Measurements from ENCODE around the gene GRHL3. TPM values are rescaled to one million over a fixed set of nuclear protein-coding genes. Genes with fewer than 3 reads are reported as not detected.

The GRHL3 gene
- total RNA-seq, 1 donor from 2014 or later, result 2.1 TPM

DNA sequence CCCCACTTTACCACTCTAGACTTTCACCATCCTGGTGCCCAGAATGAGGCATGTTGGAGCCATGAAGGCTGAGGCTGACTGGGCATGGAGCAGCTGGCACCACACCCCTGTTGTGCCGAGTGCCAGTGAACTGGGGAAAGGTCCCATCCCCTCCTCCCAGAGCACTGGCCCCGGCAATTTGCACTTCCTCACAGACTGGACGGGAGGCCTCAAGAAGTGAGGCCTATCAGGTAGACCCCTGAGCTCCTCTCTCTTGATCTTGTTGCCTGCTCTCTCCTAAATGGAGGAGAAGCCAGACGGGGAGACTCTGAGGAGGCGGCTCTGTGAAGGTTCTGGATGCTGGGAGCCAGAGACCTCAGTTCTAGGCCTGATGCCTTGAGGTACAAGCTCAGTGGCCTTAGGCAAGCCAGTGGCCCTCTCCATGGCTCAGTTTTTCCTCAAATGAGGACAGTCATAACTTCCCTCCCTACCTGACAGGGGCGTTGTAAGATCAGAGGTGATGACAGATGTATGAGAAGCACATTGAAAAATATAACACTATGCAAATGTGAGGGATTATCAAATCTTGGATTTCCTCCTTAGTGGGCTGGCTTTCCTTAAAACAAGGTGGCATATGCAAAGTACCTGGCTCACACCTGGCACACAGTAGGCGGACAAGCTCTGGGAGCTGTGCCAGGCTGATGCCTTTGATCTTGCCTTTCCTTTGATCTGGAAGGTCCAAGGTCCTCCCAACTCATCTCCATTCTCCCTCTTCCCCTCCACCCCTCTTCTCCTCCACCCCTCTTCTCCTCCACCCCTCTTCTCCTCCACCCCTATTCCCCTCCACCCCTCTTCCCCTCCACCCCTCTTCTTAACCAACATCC is 6.7 kb downstream of the GRHL3 start:
- Mint-ChIP-seq H3K4me1 (ENCODE audit: unreplicated experiment) (peaks cover 14% of the 10 kb centered on the region), H3K27ac (ENCODE audit: unreplicated experiment) (no peak overlapping the region)

DNA sequence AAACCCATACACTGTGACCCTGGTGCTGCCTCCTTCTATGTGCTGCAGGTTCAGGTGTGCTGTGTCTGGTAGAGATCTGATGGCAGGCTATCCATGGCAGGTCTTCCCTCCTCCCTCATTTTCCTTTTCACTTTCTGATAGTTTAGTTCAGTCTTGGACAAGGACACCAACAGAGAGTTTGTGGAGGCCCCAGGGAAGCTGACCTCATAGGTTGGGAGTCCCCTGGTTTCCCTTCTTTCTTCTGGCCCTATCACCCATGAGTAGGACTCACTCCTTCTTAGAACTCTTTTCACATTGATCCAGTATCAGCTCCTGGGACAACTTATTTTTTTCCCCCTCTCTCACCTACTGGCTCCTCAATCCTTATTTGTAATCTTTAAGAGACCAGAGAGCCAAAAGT is 8.3 kb downstream of the GRHL3 start:
- H3K27me3 Mint-ChIP-seq (ENCODE audit: unreplicated experiment), result peaks cover 12% of the 10 kb centered on the region
- no peaks in the 10 kb centered on the region for H3K9me3 Mint-ChIP-seq (ENCODE audit: unreplicated experiment)
- no peak for DNase-seq (ENCODE audit: low spot score)
- no peak overlapping the region for H3K27ac Mint-ChIP-seq (ENCODE audit: unreplicated experiment)
- H3K4me3 Mint-ChIP-seq (ENCODE audit: unreplicated experiment), result no peak overlapping the region
- TF ChIP-seq, protein P1, sequence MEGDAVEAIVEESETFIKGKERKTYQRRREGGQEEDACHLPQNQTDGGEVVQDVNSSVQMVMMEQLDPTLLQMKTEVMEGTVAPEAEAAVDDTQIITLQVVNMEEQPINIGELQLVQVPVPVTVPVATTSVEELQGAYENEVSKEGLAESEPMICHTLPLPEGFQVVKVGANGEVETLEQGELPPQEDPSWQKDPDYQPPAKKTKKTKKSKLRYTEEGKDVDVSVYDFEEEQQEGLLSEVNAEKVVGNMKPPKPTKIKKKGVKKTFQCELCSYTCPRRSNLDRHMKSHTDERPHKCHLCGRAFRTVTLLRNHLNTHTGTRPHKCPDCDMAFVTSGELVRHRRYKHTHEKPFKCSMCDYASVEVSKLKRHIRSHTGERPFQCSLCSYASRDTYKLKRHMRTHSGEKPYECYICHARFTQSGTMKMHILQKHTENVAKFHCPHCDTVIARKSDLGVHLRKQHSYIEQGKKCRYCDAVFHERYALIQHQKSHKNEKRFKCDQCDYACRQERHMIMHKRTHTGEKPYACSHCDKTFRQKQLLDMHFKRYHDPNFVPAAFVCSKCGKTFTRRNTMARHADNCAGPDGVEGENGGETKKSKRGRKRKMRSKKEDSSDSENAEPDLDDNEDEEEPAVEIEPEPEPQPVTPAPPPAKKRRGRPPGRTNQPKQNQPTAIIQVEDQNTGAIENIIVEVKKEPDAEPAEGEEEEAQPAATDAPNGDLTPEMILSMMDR (IDR thresholded peaks at IDR 0.05; ENCODE audit: unreplicated experiment), result no peak
- H3K36me3 Mint-ChIP-seq (ENCODE audit: low read depth, unreplicated experiment), result peaks cover 3% of the 10 kb centered on the region
- peaks cover 9% of the 10 kb centered on the region for H3K4me1 Mint-ChIP-seq (ENCODE audit: unreplicated experiment)

More for the DNA sequence above, 6.7 kb downstream of the GRHL3 start:
- Mint-ChIP-seq H3K4me3 (ENCODE audit: unreplicated experiment) (no peak overlapping the region), H3K9me3 (ENCODE audit: unreplicated experiment) (no peaks in the 10 kb centered on the region), H3K36me3 (ENCODE audit: low read depth, unreplicated experiment) (no peaks in the 10 kb centered on the region), H3K27me3 (ENCODE audit: unreplicated experiment) (peaks cover 12% of the 10 kb centered on the region)
- DNase-seq (ENCODE audit: low spot score), result no peak
- TF ChIP-seq, protein P1 (IDR thresholded peaks at IDR 0.05; ENCODE audit: unreplicated experiment), result no peak

DNA sequence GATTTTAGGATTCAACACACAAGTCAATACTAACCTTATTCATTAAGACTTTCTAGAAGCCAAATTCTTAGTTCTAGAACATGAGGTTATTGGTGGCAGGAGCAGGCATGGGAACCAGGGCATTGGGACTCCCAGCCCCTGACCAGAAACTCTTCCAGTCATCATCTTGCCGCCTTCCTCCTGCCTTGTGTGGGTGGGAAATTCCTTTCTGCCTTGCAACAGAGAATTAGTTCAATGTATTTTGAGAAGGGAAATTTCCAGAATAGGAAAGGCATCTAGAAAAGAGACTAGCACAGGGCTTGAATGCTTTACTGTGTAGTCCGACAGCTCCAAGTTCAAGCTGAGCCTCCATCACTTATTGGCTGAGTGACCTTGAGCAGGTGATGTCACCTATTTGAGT is 8.7 kb downstream of the GRHL3 start:
- H3K4me3 Mint-ChIP-seq (ENCODE audit: unreplicated experiment), result no peak overlapping the region
- TF ChIP-seq, protein P1 (IDR thresholded peaks at IDR 0.05; ENCODE audit: unreplicated experiment), result no peak
- H3K9me3 Mint-ChIP-seq (ENCODE audit: unreplicated experiment), result no peaks in the 10 kb centered on the region
- DNase-seq (ENCODE audit: low spot score), result no peak
- H3K36me3 Mint-ChIP-seq (ENCODE audit: low read depth, unreplicated experiment), result peaks cover 3% of the 10 kb centered on the region
- peaks cover 12% of the 10 kb centered on the region for H3K27me3 Mint-ChIP-seq (ENCODE audit: unreplicated experiment)
- peaks cover 9% of the 10 kb centered on the region for H3K4me1 Mint-ChIP-seq (ENCODE audit: unreplicated experiment)
- H3K27ac Mint-ChIP-seq (ENCODE audit: unreplicated experiment), result no peak overlapping the region

DNA sequence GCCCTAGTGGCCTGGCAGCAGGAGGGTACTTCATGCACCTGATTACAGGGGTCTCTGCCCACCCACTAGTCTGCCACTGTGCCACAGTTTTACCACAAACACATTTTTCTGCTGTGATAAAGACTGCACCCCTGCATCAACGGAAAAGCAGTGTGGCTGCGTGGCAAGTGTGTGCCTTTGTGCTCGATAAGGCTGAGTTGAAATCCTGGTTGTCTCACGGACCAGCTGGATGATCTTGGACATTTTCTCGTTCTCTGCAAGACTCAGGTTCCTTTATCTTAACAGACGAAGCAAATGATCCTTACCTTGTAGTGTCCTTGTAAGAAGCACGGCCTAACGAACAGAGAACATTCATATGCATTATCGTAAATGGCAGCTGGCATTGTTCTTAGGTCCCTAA is 10.2 kb downstream of the GRHL3 start:
- Mint-ChIP-seq H3K36me3 (ENCODE audit: low read depth, unreplicated experiment) (peaks cover 3% of the 10 kb centered on the region), H3K27me3 (ENCODE audit: unreplicated experiment) (peaks cover 4% of the 10 kb centered on the region), H3K9me3 (ENCODE audit: unreplicated experiment) (no peaks in the 10 kb centered on the region), H3K4me3 (ENCODE audit: unreplicated experiment) (no peak overlapping the region), H3K27ac (ENCODE audit: unreplicated experiment) (no peak overlapping the region), H3K4me1 (ENCODE audit: unreplicated experiment) (peaks cover 15% of the 10 kb centered on the region)
- DNase-seq (ENCODE audit: low spot score), result no peak
- TF ChIP-seq, protein P1 (IDR thresholded peaks at IDR 0.05; ENCODE audit: unreplicated experiment), result no peak
